CD4-positive, alpha-beta T cell treated with Interleukin-6 for 4 hours (primary cell): ENCODE measurements around the gene LYG2.
"Not testable (repeated sequence)": the region's sequence is repeated elsewhere in the genome, so short reads cannot be mapped to it uniquely, and the experiment has no call there.

ENCODE experiments used
- DNase-seq: peaks from one replicate; pipeline ENCODE4 v3.0.0-alpha.2; 2020; ENCODE audit warnings: mixed read lengths

Gene LYG2, protein sequence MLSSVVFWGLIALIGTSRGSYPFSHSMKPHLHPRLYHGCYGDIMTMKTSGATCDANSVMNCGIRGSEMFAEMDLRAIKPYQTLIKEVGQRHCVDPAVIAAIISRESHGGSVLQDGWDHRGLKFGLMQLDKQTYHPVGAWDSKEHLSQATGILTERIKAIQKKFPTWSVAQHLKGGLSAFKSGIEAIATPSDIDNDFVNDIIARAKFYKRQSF

DNA sequence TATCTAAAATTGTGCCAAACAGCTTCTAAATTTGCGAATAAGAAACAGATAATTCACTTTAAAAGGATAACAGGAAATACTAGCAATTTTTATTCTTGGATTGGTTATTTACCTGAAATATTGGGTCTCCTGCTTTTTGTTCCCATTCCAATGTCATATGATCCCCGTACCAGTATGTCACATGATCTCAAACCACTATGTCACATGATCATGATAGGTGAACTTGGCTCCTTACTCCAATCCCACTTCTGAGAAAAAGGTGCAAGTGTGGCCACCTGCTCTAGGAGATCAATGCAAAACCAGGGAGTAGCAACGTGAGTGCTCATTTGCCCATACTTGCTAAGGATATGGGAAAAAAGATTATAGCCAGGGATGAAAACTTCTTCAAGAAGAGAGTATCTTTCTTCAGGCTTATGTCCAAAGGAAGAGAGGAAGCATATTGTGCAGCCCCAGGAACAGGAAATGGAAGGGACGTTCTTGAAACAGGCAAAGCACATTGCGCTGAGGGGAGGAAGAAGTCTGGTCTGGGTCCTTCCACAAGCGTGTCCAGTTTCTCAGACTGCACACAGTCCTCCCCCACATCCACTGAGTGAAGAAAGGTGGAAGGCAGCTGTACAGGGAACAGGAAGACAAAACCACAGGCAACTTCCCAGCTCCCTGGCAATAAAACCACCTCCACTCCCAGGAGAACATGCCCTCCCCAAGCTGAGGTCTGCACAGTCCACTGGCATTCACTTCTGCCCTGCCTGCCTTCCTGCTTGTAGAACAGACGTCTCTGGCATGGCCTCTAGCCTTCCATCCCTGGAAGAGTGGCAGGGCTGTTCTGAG lies at the start of gene LYG2:
Gene LYG2, minus strand, starts transcription at position 176 of the 828 bp plus-strand sequence. CDS start 1,406 bp downstream, outside the sequence.
- no peak for DNase-seq

DNA sequence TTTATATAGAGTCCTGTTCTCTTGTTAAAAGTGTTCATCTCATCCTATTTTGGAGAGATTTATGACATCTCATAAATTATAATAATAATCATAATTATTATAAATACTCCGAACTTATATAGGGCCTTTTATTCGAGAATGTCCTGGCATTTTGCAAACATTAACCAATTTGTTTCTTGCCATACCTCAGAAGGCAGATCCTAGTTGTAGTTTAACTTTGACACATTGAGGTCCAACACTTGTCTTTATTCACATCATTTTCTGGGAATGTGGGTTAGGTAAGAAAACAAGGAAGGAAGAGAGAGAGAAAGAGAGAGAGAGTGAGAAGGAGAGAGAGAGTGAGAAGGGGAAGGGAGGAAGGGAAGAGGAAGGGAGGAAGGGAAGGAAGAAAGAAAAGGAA lies 45.6 kb upstream of the LYG2 start, which contains the start of gene LYG1:
Gene LYG1, minus strand, starts transcription at position 101 of the 400 bp plus-strand sequence. CDS start 5,527 bp downstream, outside the sequence.
- not testable (repeated sequence) for DNase-seq

DNA sequence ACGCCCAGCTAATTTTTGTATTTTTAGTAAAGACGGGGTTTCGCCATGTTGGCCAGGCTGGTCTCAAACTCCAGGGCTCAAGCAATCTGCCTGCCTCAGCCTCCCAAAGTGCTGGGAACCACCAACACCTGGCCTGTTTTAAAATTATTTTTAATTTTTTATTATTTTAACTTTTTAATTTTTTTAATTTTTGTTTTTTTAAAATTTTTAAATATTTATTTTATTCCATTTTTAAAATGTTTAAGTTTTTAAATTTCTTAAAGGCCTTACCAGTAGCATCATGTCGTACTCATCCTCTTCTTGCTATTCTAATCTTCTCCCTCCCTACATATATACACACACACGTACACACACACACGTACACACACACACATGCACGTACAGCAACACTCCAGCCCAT lies 44.1 kb upstream of the LYG2 start:
- DNase-seq = no peak

DNA sequence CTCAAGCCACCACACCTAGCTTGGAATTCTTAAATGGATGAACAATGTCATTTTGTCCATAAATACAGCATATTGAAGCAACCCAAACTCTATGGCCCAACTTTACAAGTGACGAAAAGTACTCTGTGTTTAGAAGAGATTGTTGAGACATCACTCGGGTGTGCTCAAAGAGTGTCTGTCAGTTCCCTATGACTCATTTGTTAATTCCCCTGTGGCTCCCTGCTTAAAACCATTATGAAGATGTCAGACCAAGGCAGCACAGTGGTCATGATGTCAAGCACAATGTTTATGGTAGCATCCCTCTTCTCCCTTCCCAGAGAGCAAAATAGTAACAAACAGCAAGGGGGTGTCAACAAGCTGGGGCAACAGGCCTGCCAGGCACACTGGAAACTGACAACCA lies 42.5 kb upstream of the LYG2 start:
- DNase-seq = no peak

DNA sequence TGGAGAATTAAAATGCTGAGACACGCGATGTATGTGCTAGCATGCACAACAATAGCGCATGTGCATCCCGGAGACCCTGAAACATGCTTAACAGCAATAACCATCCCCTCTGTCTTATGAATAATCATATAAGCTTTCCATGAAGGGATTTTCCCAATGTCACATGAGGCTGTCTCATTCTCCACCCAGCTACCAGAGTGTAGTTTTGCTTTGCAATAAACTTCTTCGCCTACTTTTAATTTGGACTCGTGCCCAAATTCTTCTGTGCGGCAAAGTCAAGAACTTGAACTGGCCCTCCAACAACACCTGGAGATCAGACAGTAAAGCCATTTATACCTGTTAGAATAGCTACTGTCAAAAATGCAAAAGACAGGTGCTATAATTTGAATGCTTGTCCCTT lies 30.1 kb upstream of the LYG2 start:
- DNase-seq = no peak

DNA sequence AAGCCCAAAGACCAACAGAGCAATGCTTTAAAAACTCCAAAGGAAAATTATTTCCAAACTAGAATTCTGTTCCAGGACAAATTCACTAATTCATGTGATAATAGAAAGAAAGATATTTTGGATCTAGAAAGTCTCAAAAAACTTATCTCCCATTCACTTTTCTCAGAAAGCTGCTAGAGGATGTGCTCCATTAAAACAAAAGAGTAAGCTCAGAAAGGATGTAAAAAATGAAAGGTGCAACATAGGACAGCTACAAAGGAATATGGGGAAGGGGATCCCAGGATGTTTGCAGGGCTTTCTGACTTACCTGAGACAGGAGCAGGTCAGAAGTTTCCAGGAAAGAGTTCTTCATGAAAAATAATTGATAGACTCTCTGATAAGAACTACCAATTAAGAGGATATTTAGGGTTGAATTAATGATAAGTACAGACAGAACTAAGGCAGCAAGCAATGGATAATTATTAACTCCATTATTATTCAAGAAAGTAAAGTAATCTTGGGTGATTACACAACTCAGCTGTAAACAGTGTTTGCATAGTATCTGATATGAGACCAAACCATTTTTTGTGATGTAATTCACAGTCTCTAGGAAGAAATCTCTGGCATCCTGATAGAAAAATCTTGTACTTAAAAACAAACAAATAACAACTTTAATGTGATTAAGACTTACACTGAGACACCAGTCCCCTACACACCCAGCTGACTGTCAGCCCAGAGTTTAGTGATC lies 24.7 kb upstream of the LYG2 start:
- no peak for DNase-seq

DNA sequence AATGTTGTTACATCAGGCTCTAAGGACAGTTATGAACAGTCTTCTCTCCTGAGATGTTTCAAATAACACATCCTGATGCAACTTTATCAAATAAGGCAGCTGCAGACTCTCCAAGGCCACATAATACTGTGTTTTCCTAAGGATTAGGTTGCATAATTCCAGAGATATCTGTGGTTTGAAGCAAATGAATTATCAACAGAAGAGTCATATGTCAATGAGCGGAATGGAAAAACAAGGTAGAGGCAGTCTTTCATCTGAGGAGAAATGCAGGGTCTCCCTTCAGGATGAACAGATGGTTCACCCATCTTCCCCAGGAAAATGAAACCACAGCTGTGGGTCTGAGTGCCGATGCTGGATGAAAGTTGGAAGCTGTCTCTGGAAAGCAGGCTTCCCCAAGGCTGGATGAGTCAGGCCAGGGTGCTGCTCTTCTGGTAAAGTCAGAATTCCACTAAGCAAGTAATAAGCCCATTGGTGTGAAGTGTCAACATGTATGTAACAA lies 23.4 kb upstream of the LYG2 start:
- DNase-seq = no peak

DNA sequence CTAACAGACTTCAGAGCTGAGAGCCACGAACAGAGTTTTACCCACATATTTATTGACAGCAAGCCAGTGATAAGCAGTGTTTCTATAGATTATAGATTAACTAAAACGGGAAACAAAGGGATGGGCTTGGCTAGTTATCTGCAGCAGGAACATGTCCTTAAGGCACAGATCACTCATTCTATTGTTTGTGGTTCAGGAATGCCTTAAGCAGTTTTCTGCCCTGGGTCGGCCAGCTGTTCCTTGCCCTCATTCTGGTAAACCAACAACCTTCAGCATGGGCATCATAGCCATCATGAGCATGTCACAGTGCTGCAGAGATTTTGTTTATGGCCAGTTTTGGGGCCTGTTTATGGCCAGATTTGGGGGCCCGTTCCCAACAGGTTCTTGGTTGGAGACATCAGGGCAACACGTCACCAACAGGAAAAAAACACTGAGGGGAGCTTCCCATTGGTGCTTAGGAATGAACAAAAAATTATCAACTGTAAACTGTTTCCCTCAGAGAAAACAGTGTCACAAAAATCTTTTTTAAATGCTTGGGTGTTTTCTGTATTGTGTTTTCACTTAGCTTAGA lies 22.8 kb upstream of the LYG2 start:
- DNase-seq = not testable (repeated sequence)

DNA sequence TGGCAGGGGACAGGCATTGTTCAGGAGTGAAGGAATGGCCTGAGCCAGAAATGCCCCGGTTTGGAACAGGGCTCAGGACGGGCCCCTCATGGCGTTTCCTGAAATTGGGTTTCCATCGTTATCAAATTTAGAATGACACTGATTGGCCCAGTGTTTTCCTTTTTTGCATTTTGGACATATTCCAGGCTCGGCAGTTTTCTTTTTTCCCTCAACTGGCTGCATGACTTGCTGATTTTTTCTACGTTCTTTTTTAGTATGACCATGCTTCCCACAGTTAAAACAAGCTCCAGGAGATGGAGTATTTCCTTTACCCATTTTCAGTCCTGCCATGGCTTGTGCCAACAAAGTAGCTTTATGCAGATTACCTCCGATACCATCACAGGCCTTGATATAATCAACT lies 20.4 kb upstream of the LYG2 start:
- DNase-seq = no peak

DNA sequence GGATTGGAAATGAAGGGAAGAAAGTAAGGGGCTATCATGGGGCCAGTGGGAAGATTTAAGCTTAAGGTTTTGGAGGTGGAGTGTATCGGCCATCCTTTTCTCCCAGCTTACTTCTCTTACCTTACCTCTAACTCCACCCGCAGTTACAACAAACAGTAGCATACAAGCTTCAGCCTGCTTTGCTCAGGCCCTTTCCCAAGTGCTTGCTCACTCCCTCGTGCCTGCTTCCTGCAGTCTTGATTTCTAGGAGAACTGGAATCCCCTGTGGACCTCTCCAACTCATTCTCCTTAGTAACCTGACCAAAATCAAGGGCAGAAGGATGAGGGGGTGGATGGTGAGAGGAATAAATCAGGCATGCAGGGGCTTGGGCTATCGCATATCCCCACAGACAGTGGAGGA lies 5.8 kb upstream of the LYG2 start:
- DNase-seq = no peak

DNA sequence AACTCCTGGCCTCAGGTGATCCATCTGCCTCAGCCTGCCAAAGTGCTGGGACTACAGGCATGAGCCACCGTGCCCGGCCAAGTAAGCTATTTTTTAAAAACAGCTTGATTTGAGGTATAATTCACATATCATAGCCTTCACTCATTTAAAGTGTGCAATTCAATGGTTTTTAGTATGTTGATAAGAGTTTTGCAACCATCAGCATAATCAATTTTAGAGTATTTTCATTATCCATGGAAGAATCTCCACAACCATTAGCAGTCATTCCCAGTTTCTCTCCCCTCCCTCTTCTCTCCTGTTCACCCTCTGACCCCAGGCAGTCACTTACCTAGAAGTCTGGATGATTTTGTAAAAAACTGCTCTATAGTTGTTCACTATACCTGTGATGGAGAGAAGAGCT lies 4.7 kb upstream of the LYG2 start:
- DNase-seq = no peak

DNA sequence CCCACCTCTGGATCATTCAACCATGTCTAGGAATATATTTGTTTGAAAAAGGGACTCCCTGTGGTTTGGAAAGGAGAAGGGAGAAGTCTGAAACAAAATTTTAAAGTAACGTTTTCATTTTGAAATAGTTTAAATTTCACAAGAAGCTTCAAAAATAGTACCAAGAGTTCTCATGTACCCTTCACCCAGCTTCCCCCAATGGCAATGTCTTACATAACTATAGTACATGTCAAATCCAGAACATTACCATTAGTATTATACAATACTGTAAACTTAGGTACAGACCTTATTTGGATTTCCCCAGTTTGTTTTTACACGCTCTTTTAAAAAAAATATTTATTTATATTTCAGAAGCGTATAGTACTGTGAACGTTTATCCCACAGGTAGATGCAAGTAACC lies 4.0 kb upstream of the LYG2 start:
- no peak for DNase-seq

DNA sequence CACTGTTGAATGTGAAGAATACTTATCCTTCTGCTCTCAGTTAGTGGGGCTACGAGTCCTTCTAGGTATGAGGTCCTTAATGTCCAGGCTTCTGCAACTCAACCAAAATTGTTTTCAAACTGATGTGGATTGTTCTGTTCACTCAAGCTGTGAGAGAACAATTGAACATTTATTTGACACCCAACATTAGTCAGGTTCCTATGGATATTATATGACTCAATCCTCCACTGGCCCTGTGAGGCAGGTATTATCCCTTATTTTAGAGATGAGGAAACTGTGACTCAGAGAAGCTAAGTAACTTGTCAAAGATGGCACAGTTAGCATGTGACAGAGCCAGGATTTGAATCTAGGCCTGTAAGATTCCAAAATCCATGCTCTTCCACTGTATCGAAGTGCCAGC lies 1.2 kb upstream of the LYG2 start:
- no peak for DNase-seq

DNA sequence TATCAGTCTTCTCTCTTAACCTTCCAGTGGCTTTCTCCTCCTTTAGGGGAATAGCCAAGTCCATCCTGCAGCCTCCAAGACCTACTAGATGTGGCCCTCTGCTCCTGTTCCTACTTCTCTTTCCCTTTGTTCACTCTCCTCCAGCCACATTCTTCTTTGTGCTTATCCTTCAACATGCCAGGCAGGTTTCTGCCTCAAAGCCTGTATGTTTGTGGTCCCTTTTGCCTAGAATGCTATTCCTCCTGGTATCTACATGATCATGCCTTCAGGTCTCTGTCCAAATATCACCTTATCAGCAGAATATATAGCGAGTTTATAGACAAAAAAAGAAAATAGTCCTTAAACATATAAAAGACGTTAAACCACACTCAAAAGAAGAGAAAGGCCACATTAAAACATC lies 5.5 kb downstream of the LYG2 start:
- no peak for DNase-seq

DNA sequence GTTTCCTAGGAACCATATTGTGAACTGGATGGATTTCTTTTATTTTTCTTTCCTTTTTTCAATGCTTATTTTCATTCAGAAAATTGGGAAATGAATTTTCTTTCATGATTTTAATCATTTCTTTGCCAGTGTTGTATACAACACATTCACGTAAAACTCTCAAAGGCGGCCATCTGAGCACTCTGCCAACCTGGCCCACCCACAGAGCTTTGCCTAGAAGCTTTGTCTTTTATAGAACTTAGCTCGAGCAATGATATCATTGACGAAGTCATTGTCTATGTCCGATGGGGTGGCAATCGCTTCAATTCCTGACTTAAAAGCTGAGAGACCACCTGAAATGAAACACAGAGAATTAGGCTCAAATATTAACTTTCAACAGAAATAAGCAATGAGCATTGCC lies 13.3 kb downstream of the LYG2 start:
- no peak for DNase-seq

DNA sequence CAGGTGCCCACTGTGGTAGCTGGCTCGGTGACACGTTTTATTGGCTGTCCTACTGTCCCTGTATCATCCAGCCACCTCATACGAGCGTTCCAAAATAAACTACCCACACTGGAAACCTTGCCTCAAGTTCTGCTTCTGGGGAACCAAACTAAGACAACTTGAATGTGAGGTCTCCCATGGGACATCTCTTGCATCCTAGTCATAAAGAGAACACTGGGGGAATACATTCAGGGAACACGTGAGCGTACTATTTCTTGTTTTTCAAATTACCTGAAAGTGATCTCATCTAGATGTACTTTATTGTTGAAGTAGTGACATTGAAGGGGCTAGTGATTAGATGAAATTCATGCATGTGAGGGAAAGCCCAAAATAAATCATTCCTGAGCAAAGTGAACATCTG lies 15.0 kb downstream of the LYG2 start:
- DNase-seq = no peak

DNA sequence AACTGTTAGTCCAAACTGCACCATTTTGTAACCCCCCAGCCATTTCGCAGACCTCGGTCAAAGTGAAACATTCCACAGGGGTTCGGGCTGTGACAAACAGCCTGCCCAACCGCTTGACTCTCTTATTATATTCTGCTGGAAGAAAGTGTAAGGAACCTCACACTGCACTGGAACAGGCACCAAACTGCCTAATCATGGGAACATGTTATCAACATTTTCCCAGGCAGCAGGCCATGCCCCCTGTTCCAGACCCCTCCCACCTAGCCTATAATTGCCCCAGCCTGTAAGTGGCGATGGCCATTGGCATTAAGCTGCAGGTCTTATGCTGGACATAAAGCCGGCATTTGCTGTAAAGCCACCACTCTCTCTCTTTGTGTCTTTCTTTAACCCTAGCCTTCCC lies 16.9 kb downstream of the LYG2 start:
- DNase-seq = no peak

DNA sequence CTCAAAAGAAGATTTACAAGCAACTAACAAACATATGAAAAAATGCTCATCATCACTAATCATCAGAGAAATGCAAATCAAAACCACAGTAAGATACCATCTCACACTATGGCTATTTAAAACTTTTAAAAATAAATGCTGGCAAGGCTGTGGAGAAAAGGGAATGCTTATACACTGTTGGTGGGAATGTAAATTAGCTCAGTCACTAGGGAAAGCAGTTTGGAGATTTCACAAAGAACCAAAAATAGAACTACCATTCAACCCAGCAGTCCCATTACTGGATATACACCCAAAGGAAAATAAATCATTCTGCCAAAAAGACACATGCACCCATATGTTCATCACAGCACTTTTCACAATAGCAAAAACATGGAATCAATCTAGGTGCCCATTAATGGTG lies 22.3 kb downstream of the LYG2 start:
- not testable (repeated sequence) for DNase-seq

DNA sequence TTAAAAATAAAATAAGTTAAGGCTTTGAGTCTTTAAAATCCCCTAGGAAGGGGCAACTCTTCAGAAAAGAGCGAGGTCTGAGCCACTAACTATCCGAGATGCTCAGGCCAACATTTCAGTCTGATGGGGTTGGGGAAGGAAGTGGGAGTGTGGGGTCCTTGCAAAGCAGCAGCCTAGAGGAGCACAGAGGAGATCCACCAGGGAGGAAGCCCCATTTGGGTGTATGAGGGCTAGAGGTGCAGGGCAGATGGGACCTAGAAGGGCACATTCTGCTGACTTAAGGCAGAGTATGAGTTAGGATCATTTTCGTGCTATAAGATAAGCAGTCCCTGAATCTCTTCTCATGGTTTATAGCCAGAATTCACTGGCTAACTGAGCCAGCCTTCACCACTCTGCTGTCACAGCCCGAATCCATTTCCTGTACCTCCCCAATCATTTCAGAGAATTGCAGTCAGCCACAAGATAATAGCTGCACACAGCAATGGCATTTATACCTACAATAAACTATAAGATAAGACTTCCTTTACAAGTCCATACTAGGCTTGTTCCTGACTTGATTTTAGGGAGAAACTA lies 37.5 kb downstream of the LYG2 start:
- no peak for DNase-seq

DNA sequence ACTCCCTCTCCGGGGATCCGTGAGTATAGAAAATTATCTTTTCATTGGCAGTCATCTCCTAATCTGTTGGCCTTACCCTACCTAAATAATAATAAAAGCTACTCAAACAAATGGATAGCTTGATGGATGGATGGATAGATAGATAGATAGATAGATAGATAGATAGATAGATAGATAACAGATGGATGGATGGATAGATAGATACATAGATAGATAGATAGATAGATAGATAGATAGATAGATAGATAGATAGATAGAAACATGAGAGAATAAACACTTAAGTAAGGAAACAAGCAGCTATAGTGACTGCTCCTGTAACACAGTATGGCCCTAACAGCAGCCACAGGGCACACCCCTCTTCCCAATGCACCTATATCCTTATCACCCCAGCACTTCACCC lies 39.4 kb downstream of the LYG2 start:
- no peak for DNase-seq

DNA sequence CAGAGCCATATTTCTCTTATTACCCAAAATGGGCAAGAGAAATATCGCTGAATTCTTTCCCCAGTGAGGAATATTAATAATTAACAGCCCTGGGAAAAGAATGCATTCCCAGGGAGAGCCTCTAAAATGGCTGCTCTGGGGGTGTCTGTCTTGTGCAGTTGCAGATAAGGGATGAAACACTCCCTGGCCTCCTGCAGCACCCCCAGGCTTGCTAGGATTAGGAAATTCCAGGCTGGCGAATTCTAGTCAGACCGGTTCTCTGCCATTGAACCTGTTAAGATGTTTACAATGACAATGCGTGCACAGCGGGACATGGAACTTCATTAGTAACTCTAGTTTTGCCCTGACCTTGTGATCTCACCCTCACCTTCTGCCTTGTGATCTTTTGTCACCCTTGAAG lies 50.0 kb downstream of the LYG2 start:
- DNase-seq = no peak

DNA sequence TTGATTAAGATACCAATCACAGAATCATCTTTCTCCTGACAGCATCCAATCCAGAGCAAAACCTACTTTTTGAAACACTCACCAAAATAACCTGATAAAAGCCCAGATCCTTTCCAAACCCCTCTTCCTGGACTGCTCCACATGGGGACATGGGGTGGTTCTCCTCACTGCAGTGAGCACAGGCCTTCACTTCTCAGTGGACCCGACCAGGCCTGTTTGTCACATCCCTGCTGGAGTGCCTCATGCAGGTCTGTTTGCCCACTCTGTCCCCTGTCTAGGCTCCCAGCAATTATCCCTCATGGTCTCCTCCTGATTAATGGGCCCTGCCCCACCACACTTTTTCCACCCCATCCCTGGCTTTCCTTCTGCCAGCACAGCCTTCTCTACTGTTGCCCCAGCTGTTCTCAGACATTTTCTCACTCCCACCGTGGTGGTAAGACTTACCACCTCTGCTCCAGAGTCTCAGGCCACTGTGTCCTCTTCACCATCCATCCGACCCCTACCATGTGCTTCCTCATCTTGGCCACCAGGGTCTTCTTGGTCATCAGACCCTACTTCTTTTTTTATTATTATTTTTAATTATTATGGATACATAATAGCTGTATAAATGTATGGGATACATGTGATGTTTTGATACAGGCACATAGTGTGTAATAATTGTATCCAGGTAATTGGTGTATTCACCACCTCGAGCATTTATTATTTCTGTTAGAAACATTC lies 53.3 kb downstream of the LYG2 start:
- no peak for DNase-seq
